CD8-positive, alpha-beta memory T cell (primary cell): Measurements from ENCODE around the gene SCAP. TPM values are rescaled to one million over a fixed set of nuclear protein-coding genes. Genes with fewer than 3 reads are reported as not detected.
"Not testable (repeated sequence)": the region's sequence is repeated elsewhere in the genome, so short reads cannot be mapped to it uniquely, and the experiment has no call there.

Source experiments
- CTCF ChIA-PET: fragments of 350-600 bp; sonication (Branson Sonifier 250); formaldehyde crosslinking; loops from one replicate; lab custom pipeline; 2021; ENCODE audit warnings: antibody characterized with exemption; lab: Charles Lee
- POLR2A ChIA-PET: fragments of 350-600 bp; sonication (Branson Sonifier 250); formaldehyde crosslinking; loops from one replicate; lab custom pipeline; 2021; ENCODE audit warnings: antibody characterized with exemption; lab: Charles Lee
- DNase-seq, 5 donors: peaks; one replicate each; pipeline versions ENCODE4 v3.0.0 to v3.0.0-alpha.2; 2020 to 2022; ENCODE audit warnings: mixed read lengths in 1 of 5
- H3K27ac ChIP-seq: one replicate; pipeline ENCODE4 v1.7.0; 2013; ENCODE audit warnings: low read depth, mild to moderate bottlenecking, low read length, moderate library complexity
- H3K27me3 ChIP-seq: 2 replicates; pipeline ENCODE4 v1.7.0; 2013; ENCODE audit warnings: low read length, mild to moderate bottlenecking; ENCODE audit not compliant: insufficient read depth, poor library complexity, severe bottlenecking
- H3K36me3 ChIP-seq: 2 replicates; pipeline ENCODE4 v1.7.0; 2013; ENCODE audit warnings: mild to moderate bottlenecking, low read length, moderate library complexity; ENCODE audit not compliant: insufficient read depth
- H3K4me1 ChIP-seq: 2 replicates; pipeline ENCODE4 v1.7.0; 2013; ENCODE audit warnings: mild to moderate bottlenecking, low read length, moderate library complexity; ENCODE audit not compliant: insufficient read depth
- H3K4me3 ChIP-seq: 2 replicates; pipeline ENCODE4 v1.7.0; 2013; ENCODE audit warnings: mild to moderate bottlenecking, low read length
- H3K9me3 ChIP-seq: 2 replicates; pipeline ENCODE4 v1.7.0; 2013; ENCODE audit warnings: mild to moderate bottlenecking, low read length
- H3K27ac Mint-ChIP-seq, 8 donors: one replicate each; pipeline ENCODE4 v1.8.0; 2020 to 2021; ENCODE audit warnings: mixed read lengths in 8 of 8, mild to moderate bottlenecking in 6 of 8, inconsistent platforms in 3 of 8, moderate library complexity in 3 of 8
- H3K27me3 Mint-ChIP-seq, 2 donors: one replicate each; pipeline ENCODE4 v1.8.0; 2020 to 2021; ENCODE audit warnings: mixed read lengths in 2 of 2, mild to moderate bottlenecking in 1 of 2, moderate library complexity in 1 of 2
- H3K36me3 Mint-ChIP-seq, 3 donors: one replicate each; pipeline ENCODE4 v1.8.0; 2020 to 2021; ENCODE audit warnings: mixed read lengths in 3 of 3, inconsistent platforms in 1 of 3, mild to moderate bottlenecking in 1 of 3
- H3K4me1 Mint-ChIP-seq, 3 donors: one replicate each; pipeline ENCODE4 v1.8.0; 2020 to 2021; ENCODE audit warnings: mixed read lengths in 3 of 3, inconsistent platforms in 1 of 3, mild to moderate bottlenecking in 1 of 3
- H3K4me3 Mint-ChIP-seq, 7 donors: one replicate each; pipeline ENCODE4 v1.8.0; 2020 to 2021; ENCODE audit warnings: mixed read lengths in 7 of 7, mild to moderate bottlenecking in 6 of 7, moderate library complexity in 4 of 7, inconsistent platforms in 2 of 7
- H3K9me3 Mint-ChIP-seq, 5 donors: one replicate each; pipeline ENCODE4 v1.8.0; 2020 to 2022; ENCODE audit warnings: mixed read lengths in 5 of 5, mild to moderate bottlenecking in 3 of 5, moderate library complexity in 2 of 5, inconsistent platforms in 1 of 5
- polyA plus RNA-seq: library from polyadenylated mRNA; unstranded; fragments of 300-500 nt; fragmentation: Illumina TruSeq; gene quantifications from one replicate; pipeline ENCODE4 v1.2.3, GENCODE V29; 2021
- total RNA-seq, 2 experiments: library from RNA; stranded (reverse); gene quantifications; one replicate each; pipeline ENCODE4 v1.2.3, GENCODE V29; 2021

Gene SCAP
- total and polyA plus RNA-seq, 3 experiments from 2014 or later, result 60.3 to 73.4 (median 66.4) TPM

DNA sequence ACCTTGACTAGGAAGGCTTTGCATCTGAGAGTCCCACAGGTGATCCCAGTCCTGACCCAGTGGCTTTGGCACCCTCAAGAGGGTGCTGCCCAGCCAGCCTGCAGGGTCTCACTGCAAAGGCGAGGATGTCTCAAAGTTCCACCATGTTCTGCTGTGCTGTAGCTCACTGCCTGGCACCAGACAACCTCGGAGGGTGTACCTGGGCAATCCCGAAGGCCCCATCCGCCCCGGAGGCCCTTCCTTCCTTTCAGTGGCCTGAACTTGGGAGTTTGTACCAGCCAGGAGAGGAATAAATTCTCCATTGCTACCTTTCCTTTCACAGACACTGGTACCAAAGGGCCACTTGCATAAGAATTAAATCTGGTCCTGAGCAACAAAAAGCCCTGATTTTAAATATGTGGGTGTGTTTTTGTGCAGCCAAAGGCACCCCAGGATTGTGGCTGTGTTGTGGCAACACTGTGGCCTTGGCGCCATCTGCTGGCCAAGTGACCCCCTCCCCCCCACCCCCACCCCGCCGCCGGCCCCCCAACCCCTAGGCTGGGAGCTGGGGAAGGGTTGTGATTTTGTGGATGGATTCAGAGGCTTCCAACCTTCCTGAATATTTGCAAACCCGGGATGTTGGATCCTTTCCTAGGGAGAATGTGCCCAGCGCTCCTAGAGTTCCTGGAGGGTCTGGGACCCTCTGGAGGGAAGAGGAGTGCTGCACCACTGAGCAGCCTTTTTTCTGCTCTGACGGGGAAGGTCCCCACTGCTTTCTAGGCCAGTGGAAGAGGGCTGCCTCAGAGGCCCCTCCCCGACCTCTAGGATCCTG, 104.6 kb downstream of the SCAP start:
- Histone ChIP-seq H3K27me3 (no peaks in the 10 kb centered on the region), H3K36me3 (no peaks in the 10 kb centered on the region), H3K4me3 (no peak overlapping the region), H3K27ac (no peak overlapping the region), H3K9me3 (no peaks in the 10 kb centered on the region), H3K4me1 (no peaks in the 10 kb centered on the region)
- CTCF ChIA-PET, result no interaction called here
- Mint-ChIP-seq H3K27ac (no peak overlapping the region), H3K4me3 (no peak overlapping the region), H3K4me1 (no peaks in the 10 kb centered on the region), H3K27me3 (peaks cover 8 to 19% of the 10 kb centered on the region in 2 donors), H3K9me3 (no peaks in the 10 kb centered on the region), H3K36me3 (no peaks in the 10 kb centered on the region)
- DNase-seq, result peak in 2 of 5 donors; percentile 15 to 52
- POLR2A ChIA-PET, result no interaction called here

DNA sequence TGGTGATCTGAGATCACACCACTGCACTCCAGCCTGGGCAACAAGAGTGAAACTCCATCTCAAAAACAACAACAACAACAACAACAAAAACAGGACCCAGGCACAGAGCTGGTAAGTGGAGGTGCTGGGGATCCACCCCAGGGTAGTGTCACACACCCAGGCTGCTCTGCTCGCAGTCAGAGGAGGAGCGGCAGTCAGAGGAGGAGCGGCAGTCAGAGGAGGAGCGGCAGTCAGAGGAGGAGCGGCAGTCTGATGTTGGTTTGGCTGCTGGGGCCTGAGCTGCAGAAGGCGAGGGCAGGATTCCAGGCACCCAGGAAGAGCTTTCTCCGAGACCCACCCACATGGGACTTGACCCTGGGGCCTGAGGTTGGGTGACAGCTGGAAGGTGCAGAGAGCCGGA, 105.7 kb downstream of the SCAP start:
- H3K4me3 Mint-ChIP-seq, H3K27ac ChIP-seq, CTCF ChIA-PET, H3K4me3 ChIP-seq, DNase-seq, H3K27me3 ChIP-seq, H3K9me3 ChIP-seq, H3K4me1 Mint-ChIP-seq, H3K4me1 ChIP-seq, H3K27ac Mint-ChIP-seq, H3K36me3 ChIP-seq, POLR2A ChIA-PET, H3K9me3 Mint-ChIP-seq, H3K36me3 Mint-ChIP-seq: not testable (repeated sequence)
- peaks cover 8 to 19% of the 10 kb centered on the region in 2 donors for H3K27me3 Mint-ChIP-seq

DNA sequence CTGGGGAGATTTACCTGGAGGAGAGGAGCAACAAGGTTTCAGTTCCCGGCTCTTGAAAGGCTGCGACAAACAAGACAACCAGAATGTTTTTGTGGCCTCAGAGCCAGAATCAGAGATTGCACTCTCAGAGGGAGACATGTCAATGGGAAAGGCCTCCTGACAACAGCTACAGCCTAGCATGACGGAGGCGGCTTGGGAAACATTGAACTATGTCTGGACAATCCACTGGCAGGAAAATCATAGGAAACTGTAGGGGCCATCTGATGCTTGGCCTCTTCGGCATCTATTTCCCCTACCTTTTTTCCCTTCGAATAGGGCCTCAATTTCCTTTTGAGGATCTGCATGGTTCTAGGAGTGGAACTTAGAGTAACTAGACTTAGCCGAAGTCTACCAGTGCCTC, 108.1 kb downstream of the SCAP start:
- H3K27ac ChIP-seq, result no peak overlapping the region
- peaks cover 0 to 3% (median 0%) of the 10 kb centered on the region in 3 donors for H3K36me3 Mint-ChIP-seq

DNA sequence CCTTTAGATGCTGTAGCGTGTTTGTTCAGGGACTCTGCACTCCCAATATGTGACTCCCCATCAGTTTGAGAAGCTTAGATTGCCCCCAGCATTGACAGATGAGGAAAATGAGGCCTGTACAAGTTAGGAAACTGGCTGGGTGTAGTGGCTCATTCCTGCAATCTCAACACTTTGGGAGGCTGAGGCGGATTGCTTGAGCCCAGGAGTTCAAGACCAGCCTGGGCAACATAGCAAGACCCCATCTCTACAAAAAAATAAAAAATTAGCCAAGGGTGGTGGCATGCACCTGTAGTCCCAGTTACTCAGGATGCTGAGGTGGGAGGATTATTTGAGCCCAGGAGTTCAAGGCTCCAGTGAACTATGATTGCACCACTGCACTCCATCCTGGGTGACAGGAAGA, 108.9 kb downstream of the SCAP start:
- Mint-ChIP-seq H3K9me3 (peaks cover 0 to 2% (median 0%) of the 10 kb centered on the region in 5 donors), H3K36me3 (peaks cover 0 to 6% (median 0%) of the 10 kb centered on the region in 3 donors), H3K4me1 (peaks cover 12 to 13% (median 12%) of the 10 kb centered on the region in 3 donors), H3K4me3 (no peak overlapping the region), H3K27ac (no peak overlapping the region), H3K27me3 (peaks cover 6 to 13% of the 10 kb centered on the region in 2 donors)
- Histone ChIP-seq H3K36me3 (no peaks in the 10 kb centered on the region), H3K27me3 (no peaks in the 10 kb centered on the region), H3K9me3 (no peaks in the 10 kb centered on the region), H3K27ac (no peak overlapping the region), H3K4me3 (no peak overlapping the region), H3K4me1 (peaks cover 11% of the 10 kb centered on the region)
- DNase-seq, result no peak
- ChIA-PET POLR2A (no interaction called here), CTCF (no interaction called here)

More for the DNA sequence above, 108.1 kb downstream of the SCAP start:
- H3K36me3 ChIP-seq, result no peaks in the 10 kb centered on the region
- no peak for DNase-seq
- ChIA-PET CTCF (no interaction called here), POLR2A (no interaction called here)
- no peak overlapping the region for H3K4me3 ChIP-seq
- no peaks in the 10 kb centered on the region for H3K9me3 ChIP-seq
- no peaks in the 10 kb centered on the region for H3K27me3 ChIP-seq
- Mint-ChIP-seq H3K27ac (no peak overlapping the region), H3K4me3 (no peak overlapping the region), H3K4me1 (peaks cover 7% of the 10 kb centered on the region in 3 donors), H3K27me3 (peaks cover 8 to 19% of the 10 kb centered on the region in 2 donors), H3K9me3 (no peaks in the 10 kb centered on the region)
- H3K4me1 ChIP-seq, result peaks cover 6% of the 10 kb centered on the region

DNA sequence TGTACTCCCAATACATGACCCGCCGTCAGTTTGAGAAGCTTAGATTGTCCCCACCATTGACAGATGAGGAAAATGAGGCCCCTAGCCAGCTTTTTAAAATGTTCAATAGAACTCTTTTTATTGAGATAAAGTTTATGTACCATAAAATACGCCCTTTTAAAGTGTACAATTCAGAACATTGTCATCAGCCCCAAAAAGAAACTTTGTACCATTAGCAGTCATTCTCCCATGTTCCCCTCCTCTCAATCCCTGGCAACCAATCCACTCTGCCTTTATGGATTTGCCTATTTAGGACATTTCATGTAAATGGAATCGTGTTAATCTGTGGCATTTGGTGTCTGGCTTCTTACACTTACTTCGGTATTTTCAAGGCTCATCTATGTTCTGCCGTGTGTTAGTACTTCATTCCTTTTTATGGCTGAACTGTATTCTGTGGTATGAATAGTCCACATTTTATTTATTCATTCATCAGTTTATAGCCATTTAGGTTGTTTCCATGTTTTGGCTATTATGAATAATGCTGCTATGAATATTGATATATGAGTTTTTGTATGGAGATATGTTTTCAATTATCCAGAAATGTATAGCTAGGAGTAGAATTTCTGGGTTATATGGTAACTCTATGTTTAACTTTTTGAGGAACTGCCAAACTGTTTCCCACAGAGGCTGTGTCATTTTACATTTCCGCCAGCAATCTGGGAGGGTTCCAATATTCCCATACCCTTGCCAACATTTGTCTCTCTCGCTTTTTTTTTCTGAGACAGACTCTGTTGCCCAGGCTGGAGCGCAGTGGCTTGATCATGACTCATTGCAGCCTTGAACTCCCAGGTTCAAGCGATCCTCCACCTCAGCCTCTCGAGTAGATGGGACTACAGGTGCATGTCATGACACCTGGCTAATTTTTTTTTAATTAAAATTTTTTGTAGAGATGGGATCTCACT, 110.3 kb downstream of the SCAP start:
- Histone ChIP-seq H3K4me1 (peaks cover 11% of the 10 kb centered on the region), H3K27me3 (no peaks in the 10 kb centered on the region), H3K4me3 (no peak overlapping the region), H3K36me3 (no peaks in the 10 kb centered on the region), H3K27ac (no peak overlapping the region), H3K9me3 (no peaks in the 10 kb centered on the region)
- ChIA-PET CTCF (no interaction called here), POLR2A (no interaction called here)
- H3K27ac Mint-ChIP-seq, result no peak overlapping the region
- peaks cover 12 to 13% (median 12%) of the 10 kb centered on the region in 3 donors for H3K4me1 Mint-ChIP-seq
- peaks cover 0 to 3% (median 0%) of the 10 kb centered on the region in 5 donors for H3K9me3 Mint-ChIP-seq
- peaks cover 6 to 10% of the 10 kb centered on the region in 2 donors for H3K27me3 Mint-ChIP-seq
- peaks cover 0 to 6% (median 0%) of the 10 kb centered on the region in 3 donors for H3K36me3 Mint-ChIP-seq
- no peak for DNase-seq
- no peak overlapping the region for H3K4me3 Mint-ChIP-seq

Other genes with a start within 250 kb of the SCAP start
- 1 to 10 TPM; 5.8 to 7.2 TPM for gene KIF9, start 193.1 kb downstream of the SCAP start, total RNA-seq
- 7.6 TPM for gene KIF9, start 193.1 kb downstream of the SCAP start, polyA plus RNA-seq
- gene KLHL18, start 193.0 kb downstream of the SCAP start, total RNA-seq, result 10 to 100 TPM; 44.5 to 46.8 TPM
- gene KLHL18, start 193.0 kb downstream of the SCAP start, polyA plus RNA-seq, result 14.2 TPM
- gene PTPN23, start 94.9 kb downstream of the SCAP start, total RNA-seq, result 10 to 100 TPM; 30.5 to 36.1 TPM
- gene PTPN23, start 94.9 kb downstream of the SCAP start, polyA plus RNA-seq, result 4.4 TPM
- gene ELP6, start 37.8 kb upstream of the SCAP start, total RNA-seq, result 10 to 100 TPM; 45.7 to 47.1 TPM
- gene ELP6, start 37.8 kb upstream of the SCAP start, polyA plus RNA-seq, result 33.8 TPM
- under 1 TPM; 0.50 to 0.53 TPM for gene CSPG5, start 102.9 kb upstream of the SCAP start, total RNA-seq
- not detected for gene CSPG5, start 102.9 kb upstream of the SCAP start, polyA plus RNA-seq